ENCODE measurements around the gene PCED1B. TPM values are rescaled to one million over a fixed set of nuclear protein-coding genes. Genes with fewer than 3 reads are reported as not detected.

The PCED1B gene
- total and polyA plus RNA-seq, 12 donors = 0.49 to 4.8 (median 0.88) TPM

GRCh38 chr12:47074757-47075156 lies 4.7 kb upstream of the PCED1B start:
- no peak for TF ChIP-seq CTCF (IDR thresholded peaks at IDR 0.05)
- no peaks in the 10 kb centered on the region for H3K36me3 ChIP-seq
- H3K4me3 ChIP-seq = no peak overlapping the region
- peaks cover 0 to 17% (median 11%) of the 10 kb centered on the region in 9 donors for H3K4me1 ChIP-seq
- intact Hi-C loops (cut with DNase I) = loop anchor here in 2 of 10 donors (5.0 kb wide), 2 partner anchors 313 to 323 kb away; no protein-coding TSS in a partner anchor
- 94% methylated on average over 2 of the region's 2 CpGs for WGBS, 2 donors
- peaks cover 0 to 22% (median 11%) of the 10 kb centered on the region in 7 donors for H3K27me3 ChIP-seq
- no peaks in the 10 kb centered on the region for H3K9me3 ChIP-seq
- ATAC-seq = no peak
- no peak overlapping the region for H3K27ac ChIP-seq
- no peak for DNase-seq

GRCh38 chr12:47075192-47076084 lies 4.0 kb upstream of the PCED1B start:
- DNase-seq (no peak), ATAC-seq (no peak)
- Histone ChIP-seq H3K4me1 (peaks cover 0 to 14% (median 9%) of the 10 kb centered on the region in 9 donors), H3K9me3 (no peaks in the 10 kb centered on the region), H3K36me3 (no peaks in the 10 kb centered on the region), H3K4me3 (no peak overlapping the region), H3K27me3 (peaks cover 0 to 22% (median 11%) of the 10 kb centered on the region in 7 donors), H3K27ac (no peak overlapping the region)
- intact Hi-C loops (cut with DNase I) = loop anchor here in 2 of 10 donors (5.0 kb wide), 2 partner anchors 312 to 322 kb away; no protein-coding TSS in a partner anchor
- no peak for TF ChIP-seq CTCF (IDR thresholded peaks at IDR 0.05)
- 86 to 91% methylated on average over 7 of the region's 7 CpGs for WGBS, 2 donors

- H3K4me3 ChIP-seq = peak overlapping the region in 2 of 10 donors; percentile 69 to 77
- DNase-seq (no peak), ATAC-seq (no peak)
- H3K36me3 ChIP-seq = no peaks in the 10 kb centered on the region
- H3K9me3 ChIP-seq = no peaks in the 10 kb centered on the region
- no peak for TF ChIP-seq CTCF (IDR thresholded peaks at IDR 0.05)
- 89 to 92% methylated on average over 17 of the region's 17 CpGs for WGBS, 2 donors
- intact Hi-C loops (cut with DNase I) = loop anchor here in 3 of 10 donors (2.0 to 5.0 kb wide), 3 partner anchors 229 to 320 kb away; no protein-coding TSS in a partner anchor
- H3K4me1 ChIP-seq = peaks cover 0 to 24% (median 14%) of the 10 kb centered on the region in 9 donors
- H3K27me3 ChIP-seq = peaks cover 0 to 22% (median 11%) of the 10 kb centered on the region in 7 donors
- H3K27ac ChIP-seq = no peak overlapping the region
Measured at GRCh38 chr12:47077206-47078085, 2.0 kb upstream of the PCED1B start.

GRCh38 chr12:47078086-47078395 lies 1.4 kb upstream of the PCED1B start:
- Histone ChIP-seq H3K9me3 (no peaks in the 10 kb centered on the region), H3K4me3 (peak overlapping the region in 4 of 10 donors; percentile 69 to 80 (median 77)), H3K27ac (no peak overlapping the region), H3K27me3 (peaks cover 0 to 22% (median 11%) of the 10 kb centered on the region in 7 donors), H3K4me1 (peaks cover 0 to 30% (median 15%) of the 10 kb centered on the region in 9 donors), H3K36me3 (no peaks in the 10 kb centered on the region)
- ATAC-seq (no peak), DNase-seq (no peak)
- no peak for TF ChIP-seq CTCF (IDR thresholded peaks at IDR 0.05)
- intact Hi-C loops (cut with DNase I) = loop anchor here in 3 of 10 donors (2.0 to 5.0 kb wide), 3 partner anchors 229 to 319 kb away; no protein-coding TSS in a partner anchor
- WGBS, 2 donors = 93 to 95% methylated on average over 8 of the region's 8 CpGs
